Panc1 (cell line): ENCODE data around the gene CRABP1. TPM values are rescaled to one million over a fixed set of nuclear protein-coding genes. Genes with fewer than 3 reads are reported as not detected.

Source experiments
- ATAC-seq: fragments of 200-7000 bp; cut with Tn5 transposase; 2 replicates; pipeline ENCODE4 v1.9.1; 2020; ENCODE audit warnings: mild to moderate bottlenecking, moderate library complexity
- BruUV-seq: library from RNA; stranded (reverse); fragments of 400-500 nt; replicated peaks from 2 replicates; lab custom pipeline; 2021; lab: Mats Ljungman, UMichigan
- CTCF ChIA-PET: fragments of 300-600 bp; sonication (Branson Sonifier 250); formaldehyde crosslinking; loops from one replicate; lab custom pipeline; 2022; ENCODE audit warnings: antibody characterized with exemption; lab: Charles Lee
- POLR2A ChIA-PET: fragments of 300-600 bp; sonication (Branson Sonifier 250); formaldehyde crosslinking; loops from one replicate; lab custom pipeline; 2022; ENCODE audit warnings: antibody characterized with exemption; lab: Charles Lee
- DNase-seq: peaks from one replicate; pipeline ENCODE4 v3.0.0-alpha.2; 2010; ENCODE audit warnings: low read depth, low spot score
- H3K27ac ChIP-seq: 2 replicates; pipeline ENCODE4 v1.5.1; 2011; ENCODE audit warnings: mild to moderate bottlenecking, low read length, inconsistent platforms
- H3K27me3 ChIP-seq: fragments of 200-500 bp; sonication (Bioruptor generic); 2 replicates; pipeline ENCODE4 v1.6.0; 2014; ENCODE audit warnings: low read length, inconsistent platforms; ENCODE audit not compliant: control insufficient read depth, insufficient read depth
- H3K36me3 ChIP-seq: fragments of 200-500 bp; sonication (Bioruptor generic); 2 replicates; pipeline ENCODE4 v1.5.1; 2014; ENCODE audit warnings: inconsistent platforms, mild to moderate bottlenecking, low read length, moderate library complexity; ENCODE audit not compliant: control insufficient read depth, insufficient read depth
- H3K4me1 ChIP-seq: 2 replicates; pipeline ENCODE4 v1.5.1; 2011; ENCODE audit warnings: inconsistent platforms, mild to moderate bottlenecking, low read length, moderate library complexity; ENCODE audit not compliant: control insufficient read depth, insufficient read depth
- H3K4me3 ChIP-seq, 2 experiments: 2 replicates each; pipeline ENCODE4 v1.5.1; 2011 to 2012; ENCODE audit warnings: low read depth in 2 of 2, low read length in 2 of 2, mild to moderate bottlenecking in 2 of 2, inconsistent platforms in 1 of 2, moderate library complexity in 1 of 2
- H3K9me3 ChIP-seq: fragments of 200-500 bp; sonication (Bioruptor generic); 2 replicates; pipeline ENCODE4 v1.5.1; 2014; ENCODE audit warnings: low read depth, mild to moderate bottlenecking, inconsistent platforms, low read length, moderate library complexity; ENCODE audit not compliant: control insufficient read depth, insufficient read depth
- CTCF ChIP-seq: fragments of 450-650 bp; IDR thresholded peaks from 2 replicates; pipeline ENCODE4 v1.5.1; 2017; ENCODE audit warnings: mild to moderate bottlenecking
- POLR2AphosphoS5 ChIP-seq: IDR thresholded peaks from 2 replicates; pipeline ENCODE4 v1.6.1; 2012; ENCODE audit warnings: mild to moderate bottlenecking, low read depth, low read length, moderate library complexity
- REST ChIP-seq, 2 experiments: IDR thresholded peaks; 2 replicates each; pipeline ENCODE4 v1.6.1; 2011 to 2012; ENCODE audit warnings: low read depth in 2 of 2, control low read depth in 1 of 2, low read length in 1 of 2, mild to moderate bottlenecking in 1 of 2, moderate library complexity in 1 of 2; ENCODE audit not compliant: insufficient read depth in 1 of 2
- SIN3A ChIP-seq: IDR thresholded peaks from 2 replicates; pipeline ENCODE4 v1.6.1; 2012; ENCODE audit warnings: low read depth, mild to moderate bottlenecking, low read length, moderate library complexity, borderline replicate concordance; ENCODE audit not compliant: insufficient read depth
- TCF7L2 ChIP-seq: IDR thresholded peaks from 2 replicates; pipeline ENCODE4 v1.6.1; 2011; ENCODE audit warnings: mild to moderate bottlenecking, low read depth, low read length, inconsistent platforms
- in situ Hi-C: cut with HindIII; loops from 2 replicates; pipeline ENCODE4 v1.10.0; 2016; ENCODE audit warnings: low sequenced_read_pairs, low pct_unique_long_range_greater_than_20kb
- intact Hi-C: fragments of 100-400 bp; cut with micrococcal nuclease; formaldehyde crosslinking; loops from one replicate; pipeline ENCODE4 v1.10.0; 2022; ENCODE audit not compliant: unreplicated experiment
- total RNA-seq: library from RNA; stranded (reverse); gene quantifications from one replicate; pipeline ENCODE4 v1.2.1, GENCODE V29; 2021; ENCODE audit not compliant: unreplicated experiment

The CRABP1 gene
- total RNA-seq, 1 experiment from 2014 or later: 6.7 TPM

DNA sequence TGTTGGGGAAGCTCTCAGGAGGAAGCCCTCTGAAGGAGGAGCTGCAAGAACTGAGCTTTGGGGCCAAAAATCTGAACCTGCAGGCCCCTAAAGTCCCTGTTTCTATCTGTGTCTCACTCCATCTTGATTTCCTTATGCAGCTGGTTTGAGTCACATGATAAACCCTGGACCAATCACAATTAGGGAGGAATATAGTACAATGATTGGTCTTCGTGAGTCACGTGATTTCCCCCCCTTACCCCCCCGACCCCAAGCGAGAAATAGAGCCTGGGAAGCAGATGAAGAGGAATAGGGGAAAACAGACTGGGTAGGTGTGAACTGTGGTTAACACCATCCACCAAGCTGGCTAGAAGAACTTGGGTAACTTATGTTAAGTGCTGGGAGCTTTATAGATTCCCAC lies 12.9 kb downstream of the CRABP1 start:
- in situ Hi-C loops: no loop called here
- H3K27me3 ChIP-seq: no peaks in the 10 kb centered on the region
- no peaks in the 10 kb centered on the region for H3K9me3 ChIP-seq
- CTCF ChIA-PET: no interaction called here
- TF ChIP-seq POLR2AphosphoS5: no peak
- no peak for TF ChIP-seq REST (IDR thresholded peaks at IDR 0.05; ENCODE audit: insufficient read depth in 1 of 2, low read depth in 2 of 2, low read length in 1 of 2)
- TF ChIP-seq CTCF: no peak
- no peak for TF ChIP-seq TCF7L2
- TF ChIP-seq SIN3A: no peak
- intact Hi-C loops: no loop called here
- BruUV-seq: no TSS peak
- ATAC-seq (no peak), DNase-seq (no peak)
- POLR2A ChIA-PET: no interaction called here
- H3K36me3 ChIP-seq: no peaks in the 10 kb centered on the region
- H3K27ac ChIP-seq: no peak overlapping the region
- no peaks in the 10 kb centered on the region for H3K4me1 ChIP-seq
- no peak overlapping the region for H3K4me3 ChIP-seq

GRCh38 chr15:78355177-78355576 lies 15.0 kb downstream of the CRABP1 start:
- Histone ChIP-seq H3K27me3 (peaks cover 12% of the 10 kb centered on the region), H3K27ac (no peak overlapping the region), H3K4me3 (no peak overlapping the region), H3K36me3 (no peaks in the 10 kb centered on the region), H3K9me3 (no peaks in the 10 kb centered on the region), H3K4me1 (no peaks in the 10 kb centered on the region)
- ChIA-PET CTCF (no interaction called here), POLR2A (no interaction called here)
- intact Hi-C loops (no loop called here), in situ Hi-C loops (no loop called here)
- DNase-seq: no peak
- TF ChIP-seq REST (IDR thresholded peaks at IDR 0.05; ENCODE audit: insufficient read depth in 1 of 2, low read depth in 2 of 2, low read length in 1 of 2): no peak
- no peak for TF ChIP-seq CTCF
- no peak for TF ChIP-seq SIN3A
- no peak for TF ChIP-seq TCF7L2
- TF ChIP-seq POLR2AphosphoS5: no peak
- ATAC-seq: no peak
- no TSS peak for BruUV-seq
